HG03064 (cell line): ENCODE data around the gene CAMK2B.

Experiments
- ATAC-seq: cut with Tn5 transposase; IDR thresholded peaks from one replicate; pipeline ENCODE4 v1.9.1; 2021; ENCODE audit warnings: low read depth; ENCODE audit not compliant: unreplicated experiment

CAMK2B gene

DNA sequence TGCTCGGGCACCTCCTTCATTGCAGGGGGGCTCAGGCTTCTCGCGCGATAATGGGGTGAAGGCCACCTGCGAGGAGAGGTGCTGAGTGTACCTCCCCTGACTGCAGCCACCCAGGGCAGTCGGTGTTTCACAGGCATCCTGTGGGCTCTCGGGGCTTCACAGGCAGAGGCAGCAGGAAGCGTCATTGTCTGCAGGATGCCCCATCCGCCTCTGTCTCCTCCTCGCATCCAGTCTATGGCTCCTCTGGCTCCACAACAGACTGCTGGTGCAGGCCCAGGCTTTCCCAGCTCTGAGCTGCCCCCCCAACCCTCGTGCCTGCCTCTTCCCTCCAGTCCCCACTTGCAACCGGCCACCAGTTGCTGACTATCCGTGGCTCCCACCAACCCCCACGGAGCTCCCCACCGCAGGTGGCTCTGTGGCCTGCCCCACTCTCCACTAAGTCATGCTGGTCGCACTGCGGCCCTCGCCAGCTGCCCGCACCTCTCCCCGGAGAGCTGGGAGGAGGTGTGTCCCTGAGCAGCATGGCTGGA, 36.5 kb downstream of the CAMK2B start:
- no peak for ATAC-seq

GRCh38 chr7:44288381-44288685, 37.1 kb downstream of the CAMK2B start:
- ATAC-seq = no peak

DNA sequence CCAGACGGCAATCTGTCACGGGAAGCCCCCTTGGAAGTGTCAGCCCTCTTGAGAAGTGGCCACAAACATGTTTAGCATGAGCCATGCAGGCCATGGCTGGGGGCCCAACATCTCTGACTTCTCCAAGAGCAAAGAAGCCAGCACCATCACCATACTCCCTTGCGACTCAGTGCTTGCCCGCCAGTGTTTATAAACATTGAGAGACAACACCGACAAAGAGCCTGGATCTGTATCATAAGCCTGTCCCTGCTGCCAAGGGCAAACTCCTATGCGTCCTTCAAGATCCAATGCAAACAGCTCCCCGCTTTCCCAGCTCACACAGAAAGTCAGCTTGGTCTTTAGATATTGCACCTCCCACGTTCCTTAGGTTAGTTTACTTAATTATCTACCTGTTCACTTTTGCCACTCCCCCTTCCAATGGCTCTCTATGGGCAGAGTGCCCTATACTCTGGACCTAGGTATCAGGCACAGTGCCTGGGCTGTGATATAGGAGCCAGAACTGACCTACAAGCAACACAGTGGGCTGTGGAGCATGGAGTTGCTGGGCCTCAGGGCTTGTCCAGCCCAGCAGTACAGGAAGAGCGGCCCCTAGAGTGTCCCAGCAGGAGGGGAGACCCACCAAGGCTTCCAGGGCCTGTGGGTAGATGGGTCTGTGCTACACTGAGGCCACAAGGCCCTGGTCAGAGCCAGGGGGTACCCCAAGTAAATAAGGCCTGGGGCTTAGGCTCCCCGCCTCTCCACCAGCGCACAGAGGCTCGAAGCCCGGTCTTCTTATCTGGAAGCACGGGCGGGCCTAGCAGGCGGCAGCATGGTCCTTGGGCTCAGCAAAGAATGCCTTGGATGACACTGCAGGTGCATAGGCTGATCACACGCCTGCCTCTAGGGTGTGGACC, 37.7 kb downstream of the CAMK2B start:
- ATAC-seq = no peak

DNA sequence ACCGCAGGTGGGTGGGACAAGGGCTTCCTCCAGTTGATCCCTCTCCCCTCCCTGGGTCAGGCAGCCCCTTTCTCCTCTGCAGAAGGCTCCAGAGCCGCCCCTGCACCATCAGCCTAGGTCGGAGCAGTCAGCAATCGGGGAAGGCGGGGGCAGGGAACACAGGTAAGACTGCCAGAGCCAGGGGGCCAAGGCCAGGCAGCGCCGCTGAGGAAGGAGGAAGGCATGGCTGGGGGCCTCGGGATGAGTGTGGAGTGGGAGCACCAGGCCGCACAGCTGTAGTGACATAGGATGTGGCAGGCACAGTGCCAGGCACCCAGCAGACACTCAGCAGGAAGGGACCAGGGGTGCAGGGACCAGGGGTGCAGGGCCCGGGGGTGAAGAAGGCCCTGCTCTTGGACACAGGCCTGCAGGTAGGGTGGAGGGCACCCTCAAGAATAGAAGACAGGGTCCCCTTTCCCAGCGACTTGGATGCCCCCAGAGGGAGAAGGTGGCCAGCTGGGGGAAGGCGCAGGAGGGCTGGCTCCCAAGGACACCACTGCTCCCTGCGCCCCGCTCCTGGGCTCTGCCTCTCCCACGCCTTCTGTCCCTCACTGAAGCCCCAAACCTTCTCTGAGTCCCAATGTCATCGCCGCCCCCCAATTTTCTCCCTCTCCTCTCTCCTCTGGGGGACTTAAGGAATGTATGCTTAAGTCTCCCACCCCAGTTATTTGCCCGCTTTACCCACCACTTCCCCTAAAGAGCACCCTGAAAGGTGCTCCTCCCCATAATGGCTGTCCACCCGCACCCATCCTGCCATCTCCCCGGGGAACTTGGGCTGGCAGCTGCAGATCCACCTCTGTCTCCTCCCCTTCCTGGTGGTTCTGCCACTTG, 38.5 kb downstream of the CAMK2B start:
- no peak for ATAC-seq

- no peak for ATAC-seq
Measured at GRCh38 chr7:44286182-44286617, 39.2 kb downstream of the CAMK2B start.

DNA sequence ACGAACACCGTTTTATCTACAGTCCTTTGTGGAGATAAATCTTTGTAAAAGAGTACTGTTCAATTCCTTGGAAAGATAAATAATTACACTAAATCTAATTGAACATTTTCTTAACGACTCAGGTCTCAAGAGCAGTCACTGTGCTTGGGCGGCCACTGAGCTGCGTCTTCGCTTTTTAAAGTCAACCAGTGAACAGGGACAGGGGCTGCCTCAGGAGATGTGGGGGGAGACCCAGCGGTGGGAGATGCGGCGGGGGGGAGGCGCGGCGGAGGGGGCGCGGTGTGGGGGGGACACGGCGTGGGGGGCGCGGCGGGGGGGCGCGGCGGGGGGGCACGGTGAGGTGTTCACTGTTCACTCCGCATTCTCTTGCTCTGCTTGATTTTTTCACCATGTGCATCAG, 39.8 kb downstream of the CAMK2B start:
- ATAC-seq = no peak

GRCh38 chr7:44284881-44285541, 40.4 kb downstream of the CAMK2B start:
- ATAC-seq = no peak

DNA sequence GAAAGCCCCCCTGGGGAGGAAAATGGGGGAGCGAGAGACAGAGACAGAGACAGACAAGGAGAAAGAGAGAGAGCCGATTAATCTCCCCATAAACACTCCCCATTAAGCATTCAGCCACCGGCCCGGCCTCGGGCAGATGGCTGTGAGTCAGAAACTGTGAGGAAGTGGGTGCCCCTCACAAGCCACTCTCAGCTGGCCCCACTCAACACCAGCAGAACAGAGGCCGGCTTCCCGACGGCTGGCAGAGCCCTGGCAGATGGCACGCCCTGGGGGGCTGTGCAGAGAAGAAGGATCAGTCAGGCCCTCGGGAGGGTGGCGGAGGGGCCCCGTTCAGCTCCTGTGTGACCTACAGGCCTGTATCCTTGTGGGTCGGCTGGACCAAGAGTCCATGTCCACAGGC, 41.2 kb downstream of the CAMK2B start:
- ATAC-seq = no peak

- ATAC-seq = no peak
Measured at GRCh38 chr7:44283381-44284211, 41.8 kb downstream of the CAMK2B start.

DNA sequence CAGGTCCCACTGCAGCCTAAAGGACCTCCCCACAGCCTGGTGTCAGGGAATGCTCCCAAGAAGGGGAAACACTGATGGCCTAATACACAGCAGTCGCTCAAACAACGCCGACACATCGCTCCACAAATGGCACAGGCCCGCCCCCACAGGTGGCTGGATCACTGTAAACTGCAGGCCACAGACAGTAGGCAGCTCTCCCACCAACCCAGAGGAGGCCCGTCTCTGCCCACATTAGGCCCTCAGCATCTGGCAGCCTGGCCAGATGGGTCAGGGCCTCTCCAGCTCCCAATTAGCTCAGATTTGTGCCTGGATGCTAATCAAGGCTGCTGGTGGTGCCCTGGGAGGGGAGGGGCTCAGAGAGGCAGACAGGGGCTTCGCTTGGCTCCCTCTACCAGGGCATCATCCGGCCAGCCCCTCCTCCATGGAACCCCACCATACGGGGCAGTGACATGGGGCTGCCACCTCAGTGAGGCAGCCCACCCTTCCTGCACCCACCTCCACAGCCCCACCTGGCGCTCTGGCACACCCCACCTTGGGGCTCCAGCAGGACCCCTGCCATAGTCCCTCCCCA, 42.7 kb downstream of the CAMK2B start:
- ATAC-seq = no peak

- ATAC-seq = no peak
Measured at GRCh38 chr7:44281811-44282600, 43.4 kb downstream of the CAMK2B start.

DNA sequence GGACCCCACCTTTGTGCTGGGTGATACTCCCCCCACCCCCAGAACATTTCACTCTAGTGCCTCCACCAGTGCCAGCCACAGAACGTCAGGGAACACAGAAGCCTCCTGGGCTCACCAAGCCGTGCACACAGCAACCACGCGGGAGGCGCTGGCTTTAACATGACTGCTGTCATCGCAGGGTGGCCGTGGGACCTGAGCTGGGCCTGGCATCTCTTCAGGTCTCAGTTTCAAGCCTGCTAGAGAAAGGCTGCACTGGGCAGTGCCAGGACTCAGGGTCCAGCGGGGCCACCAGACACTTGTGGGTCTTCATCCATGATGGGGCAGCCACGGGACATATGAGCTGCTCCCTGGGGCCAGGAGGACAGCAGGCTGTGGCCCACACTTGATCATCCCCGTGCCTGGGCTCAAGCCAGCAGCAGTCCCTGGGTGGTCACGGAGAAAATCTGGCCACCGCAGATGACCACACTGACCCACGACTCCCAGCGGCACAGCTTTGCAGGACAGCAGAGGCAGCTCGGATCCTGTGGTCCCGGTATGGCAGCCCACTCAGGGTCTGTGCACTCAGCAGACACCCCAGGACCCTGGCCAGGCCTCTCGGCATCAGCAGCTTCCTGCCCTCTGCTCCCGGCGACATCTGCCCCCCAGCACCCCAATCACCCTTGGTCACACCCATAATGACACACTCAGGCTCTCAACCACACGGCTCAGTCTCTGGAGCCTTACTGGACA, 44.2 kb downstream of the CAMK2B start:
- ATAC-seq = no peak

DNA sequence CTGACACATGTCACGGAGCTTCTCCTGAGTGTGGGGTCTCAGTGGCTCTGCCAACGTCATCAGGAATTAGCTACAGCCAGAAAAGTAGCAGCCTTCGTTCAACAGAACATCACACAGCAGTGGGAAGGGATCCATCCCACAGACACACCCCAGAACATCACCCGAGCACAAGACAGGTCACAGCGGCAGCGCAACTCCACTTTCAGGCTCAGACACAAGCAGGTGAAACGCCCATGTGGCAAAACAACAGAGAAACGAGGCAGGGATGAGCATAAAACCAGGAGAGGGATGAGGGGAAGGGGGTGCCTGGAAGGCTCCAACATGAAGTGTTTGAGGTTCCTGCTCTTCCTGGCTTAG, 44.8 kb downstream of the CAMK2B start:
- no peak for ATAC-seq

DNA sequence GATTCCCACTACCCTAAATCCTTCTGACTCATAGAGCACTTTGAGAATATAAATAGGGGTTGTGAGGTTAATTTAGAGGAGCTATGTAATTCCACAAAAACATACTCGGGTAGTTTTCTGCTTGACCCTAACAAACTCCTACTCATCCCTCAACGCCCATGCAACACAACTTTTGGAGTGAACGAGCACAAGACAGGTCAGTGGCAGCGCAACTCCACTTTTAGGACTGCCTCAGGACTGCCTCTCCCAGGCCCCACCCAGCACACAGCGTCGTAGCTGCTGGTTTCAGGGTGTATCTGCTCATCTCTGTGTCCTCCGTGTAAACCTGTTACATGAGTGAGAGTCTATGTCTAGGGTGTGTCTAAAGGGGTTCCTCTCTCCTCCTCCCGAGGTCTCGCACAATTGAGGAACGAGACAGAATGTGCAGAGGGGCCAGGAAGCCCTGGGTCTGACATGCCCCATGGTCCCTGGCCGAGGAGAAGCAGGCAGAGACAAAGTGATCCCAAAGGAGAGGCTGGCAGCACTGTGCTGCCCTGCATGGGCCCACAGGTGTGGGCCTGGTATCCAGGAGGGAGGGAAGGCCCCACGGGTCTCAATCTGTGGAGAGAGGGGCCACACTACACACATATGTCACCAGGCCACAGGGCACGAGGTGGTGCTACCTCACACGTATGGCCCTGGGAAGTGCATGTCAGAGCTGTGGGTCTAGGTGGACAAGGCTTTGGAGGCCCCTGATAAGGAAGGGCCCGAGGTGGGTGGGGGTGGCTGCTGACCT, 45.5 kb downstream of the CAMK2B start:
- no peak for ATAC-seq

DNA sequence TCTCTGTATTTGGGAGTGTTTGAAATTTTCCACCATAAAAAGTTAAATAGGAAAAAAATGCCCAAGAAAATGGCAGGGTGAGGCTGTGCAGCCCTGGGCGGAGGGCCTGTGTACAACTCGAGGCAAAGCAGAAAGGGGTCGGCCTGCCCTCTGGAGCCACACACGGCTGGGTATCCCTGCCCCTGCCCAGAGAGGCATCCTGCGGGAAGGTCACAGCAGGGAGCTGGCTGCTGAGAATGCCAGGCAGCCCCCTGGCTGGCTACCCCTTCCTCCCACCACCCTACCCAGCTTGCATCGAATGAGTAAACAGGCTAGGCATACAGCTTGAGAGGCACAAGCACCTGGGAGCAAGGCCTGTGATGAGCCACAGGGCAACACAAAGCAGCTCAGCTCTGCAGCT, 46.1 kb downstream of the CAMK2B start:
- no peak for ATAC-seq

DNA sequence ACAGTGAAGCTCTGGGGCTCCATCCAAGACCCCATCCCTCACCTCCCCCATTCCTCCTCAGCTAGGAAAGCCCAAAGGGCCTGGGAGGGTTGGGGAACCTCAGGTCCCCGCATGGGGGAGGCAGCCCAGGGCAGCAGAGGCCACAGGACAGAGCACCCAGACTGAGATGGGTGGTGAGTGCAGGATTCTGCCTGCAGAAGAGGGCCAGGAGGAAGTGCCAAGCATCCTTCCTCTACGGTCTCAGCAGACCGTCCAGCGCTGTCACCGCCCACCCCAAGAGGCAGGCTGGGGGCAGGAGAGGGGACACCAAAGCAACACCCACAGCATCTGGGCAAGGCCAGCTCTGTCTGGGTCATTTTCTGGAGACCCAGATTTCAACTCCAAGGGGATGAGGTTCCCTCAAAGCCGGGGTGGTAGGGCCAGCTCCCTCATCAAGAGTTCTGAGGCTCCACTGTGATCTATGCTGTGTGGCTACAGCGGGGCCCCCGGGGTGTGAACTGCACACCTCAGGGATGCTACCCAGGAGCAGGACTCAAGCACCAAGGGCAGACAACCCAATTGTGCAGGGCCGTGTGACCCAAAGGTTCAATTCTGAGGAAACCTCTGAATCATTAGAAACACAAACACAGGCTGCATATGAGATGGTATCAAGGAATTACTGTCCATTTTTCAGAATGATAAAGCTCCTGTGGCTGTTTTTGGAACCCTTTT, 46.8 kb downstream of the CAMK2B start:
- ATAC-seq = no peak

DNA sequence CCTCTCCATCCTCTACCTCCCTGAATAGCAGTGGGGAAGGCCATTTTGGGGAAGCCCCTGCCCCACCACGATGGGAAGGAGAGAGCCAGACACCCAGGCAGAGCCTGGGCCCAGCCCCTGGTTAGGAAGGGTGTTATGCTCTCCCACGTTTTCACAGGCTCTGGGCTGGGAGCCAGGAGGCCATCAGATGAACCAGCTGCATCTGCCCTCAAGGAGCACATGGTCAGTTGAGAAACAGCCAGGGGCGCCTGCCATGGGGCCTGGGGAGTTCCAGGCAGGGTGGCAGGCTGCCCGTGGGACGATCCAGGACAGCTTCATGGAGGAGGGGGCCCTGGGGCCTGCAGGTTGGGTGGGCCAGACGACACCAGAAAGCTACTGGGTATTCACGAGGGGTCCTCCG, 47.5 kb downstream of the CAMK2B start:
- no peak for ATAC-seq
